PC-3 (cell line): ENCODE data around the gene HAUS2. TPM values are rescaled to one million over a fixed set of nuclear protein-coding genes. Genes with fewer than 3 reads are reported as not detected.

Source experiments
- ATAC-seq: fragments of 200-7000 bp; cut with Tn5 transposase; 2 replicates; pipeline ENCODE4 v1.9.1; 2020; ENCODE audit warnings: mild to moderate bottlenecking, moderate library complexity
- BruUV-seq: library from RNA; stranded (reverse); fragments of 400-500 nt; replicated peaks from 2 replicates; lab custom pipeline; 2021; lab: Mats Ljungman, UMichigan
- CTCF ChIA-PET: fragments of 300-600 bp; sonication (Branson Sonifier 250); formaldehyde crosslinking; loops from one replicate; lab custom pipeline; 2022; ENCODE audit warnings: antibody characterized with exemption; lab: Charles Lee
- POLR2A ChIA-PET: fragments of 300-600 bp; sonication (Branson Sonifier 250); formaldehyde crosslinking; loops from one replicate; lab custom pipeline; 2022; ENCODE audit warnings: antibody characterized with exemption; ENCODE audit not compliant: unreplicated experiment; lab: Charles Lee
- DNase-seq: peaks from one replicate; pipeline ENCODE4 v3.0.0-alpha.2; 2015
- H2AFZ ChIP-seq: fragments of 300-600 bp; sonication (generic); 2 replicates; pipeline ENCODE4 v1.6.0; 2016; ENCODE audit warnings: antibody characterized with exemption, low read length
- H3F3A ChIP-seq: fragments of 300-600 bp; sonication (generic); one replicate; pipeline ENCODE4 v1.6.0; 2017; ENCODE audit warnings: antibody characterized with exemption, low read length, control low read depth, mild to moderate bottlenecking; ENCODE audit not compliant: unreplicated experiment
- H3K27ac ChIP-seq: fragments of 300-600 bp; sonication (generic); 2 replicates; pipeline ENCODE4 v1.5.1; 2016; ENCODE audit warnings: mild to moderate bottlenecking, low read length
- H3K27me3 ChIP-seq: fragments of 300-600 bp; sonication (generic); 2 replicates; pipeline ENCODE4 v1.6.1; 2016; ENCODE audit warnings: low read length, mixed read lengths
- H3K36me3 ChIP-seq: fragments of 300-600 bp; sonication (generic); 2 replicates; pipeline ENCODE4 v1.6.1; 2016; ENCODE audit warnings: low read depth, mixed run types, low read length, mixed read lengths
- H3K4me1 ChIP-seq: fragments of 300-600 bp; sonication (generic); 2 replicates; pipeline ENCODE4 v1.5.1; 2016; ENCODE audit warnings: low read length; ENCODE audit not compliant: insufficient read depth
- H3K4me2 ChIP-seq: fragments of 300-600 bp; sonication (generic); 2 replicates; pipeline ENCODE4 v1.6.0; 2016; ENCODE audit warnings: low read length
- H3K4me3 ChIP-seq: fragments of 300-600 bp; sonication (generic); 2 replicates; pipeline ENCODE4 v1.5.1; 2016; ENCODE audit warnings: mild to moderate bottlenecking, low read length, mixed read lengths
- H3K79me2 ChIP-seq: fragments of 300-600 bp; sonication (generic); 2 replicates; pipeline ENCODE4 v1.6.1; 2017; ENCODE audit warnings: low read length, mixed read lengths
- H3K9ac ChIP-seq: fragments of 300-600 bp; sonication (generic); 2 replicates; pipeline ENCODE4 v1.6.0; 2016; ENCODE audit warnings: mild to moderate bottlenecking, low read length
- H3K9me2 ChIP-seq: fragments of 300-600 bp; sonication (generic); replicated peaks from 2 replicates; pipeline ENCODE4 v1.6.1; 2016; ENCODE audit warnings: mixed run types, low read length, mixed read lengths
- H3K9me3 ChIP-seq: fragments of 300-600 bp; sonication (generic); 2 replicates; pipeline ENCODE4 v1.6.1; 2016; ENCODE audit warnings: low read length, mixed read lengths
- H4K20me1 ChIP-seq: fragments of 300-600 bp; sonication (generic); 2 replicates; pipeline ENCODE4 v1.6.1; 2016; ENCODE audit warnings: low read length, mixed read lengths
- CTCF ChIP-seq: fragments of 300-600 bp; sonication (generic); conservative IDR thresholded peaks from 2 replicates; pipeline ENCODE4 v1.5.1; 2017; ENCODE audit warnings: antibody characterized with exemption, low read depth, mild to moderate bottlenecking, low read length
- EZH2 ChIP-seq: fragments of 300-600 bp; sonication (generic); IDR thresholded peaks from one replicate; pipeline ENCODE4 v1.6.1; 2017; ENCODE audit warnings: antibody characterized with exemption, mild to moderate bottlenecking, low read length; ENCODE audit not compliant: unreplicated experiment
- EZH2phosphoT487 ChIP-seq: fragments of 300-600 bp; sonication (generic); IDR thresholded peaks from 2 replicates; pipeline ENCODE4 v1.6.1; 2018; ENCODE audit warnings: mild to moderate bottlenecking, antibody characterized with exemption, low read length, borderline replicate concordance
- intact Hi-C: fragments of 100-400 bp; cut with micrococcal nuclease; formaldehyde crosslinking; loops from 2 replicates; pipeline ENCODE4 v1.9.0; 2023
- total RNA-seq: library from RNA; depleted of rRNA; stranded (reverse); fragments of >200 nt; gene quantifications from 2 replicates; pipeline ENCODE4 v1.2.3, GENCODE V29; 2014

Gene HAUS2
- total RNA-seq, 1 experiment from 2014 or later, result 44.1 TPM

- CTCF ChIA-PET, result interaction anchor here (0.7 to 0.8 kb wide), 2 partner anchors 16 to 491 kb away, joined by 4 to 8 read pairs; no protein-coding TSS in a partner anchor
- H3K79me2 ChIP-seq, result peaks cover 4% of the 10 kb centered on the region; the same call in 1 of the 2 replicates
- peak within 1 kb of the TSS; percentile 100 for H2AFZ ChIP-seq
- DNase-seq (peak; percentile 98), ATAC-seq (peak; percentile 95)
- H3K4me1 ChIP-seq, result peaks cover 18% of the 10 kb centered on the region
- no peaks in the 10 kb centered on the region for H3K36me3 ChIP-seq
- H3K9me3 ChIP-seq, result no peaks in the 10 kb centered on the region
- no peaks in the 10 kb centered on the region for H3K27me3 ChIP-seq
- no peaks in the 10 kb centered on the region for H4K20me1 ChIP-seq
- peak within 1 kb of the TSS; percentile 100 for H3K4me2 ChIP-seq
- intact Hi-C loops, result no loop called here
- POLR2A ChIA-PET, result interaction anchor here (0.6 to 1.2 kb wide), 2 partner anchors 27 to 85 kb away, joined by 8 to 16 read pairs; partner anchors contain the start of gene ZNF106
- no peak for TF ChIP-seq EZH2
- no TSS peak for BruUV-seq
- H3F3A ChIP-seq, result no peaks in the 10 kb centered on the region
- H3K27ac ChIP-seq, result no peak within 1 kb of the TSS
- H3K4me3 ChIP-seq, result peak within 1 kb of the TSS; percentile 89
- H3K9me2 ChIP-seq, result no peaks in the 10 kb centered on the region
- peak within 1 kb of the TSS; percentile 56 for H3K9ac ChIP-seq
Observed at GRCh38 chr15:42575188-42576039, 26.8 kb downstream of the HAUS2 start, which contains the start of gene STARD9. STARD9 (plus strand) TSS chr15:42575606; CDS start chr15:42575716, 110 bp downstream.

GRCh38 chr15:42576040-42576594 is 27.5 kb downstream of the HAUS2 start:
- POLR2A ChIA-PET, result interaction anchor here (1.2 kb wide), 1 partner anchor 28 kb away, joined by 8 read pairs; no protein-coding TSS in a partner anchor
- Histone ChIP-seq H2AFZ (peak overlapping the region; percentile 100), H3K9me3 (no peaks in the 10 kb centered on the region), H3F3A (no peaks in the 10 kb centered on the region), H3K4me3 (peak overlapping the region; percentile 89), H3K9me2 (no peaks in the 10 kb centered on the region), H3K4me1 (peaks cover 18% of the 10 kb centered on the region), H3K36me3 (no peaks in the 10 kb centered on the region), H3K79me2 (peaks cover 4% of the 10 kb centered on the region; the same call in 1 of the 2 replicates), H3K4me2 (peak overlapping the region; percentile 100), H4K20me1 (no peaks in the 10 kb centered on the region), H3K9ac (peak overlapping the region; percentile 56), H3K27ac (no peak overlapping the region), H3K27me3 (no peaks in the 10 kb centered on the region)
- BruUV-seq, result no TSS peak
- CTCF ChIA-PET, result no interaction called here
- DNase-seq (no peak), ATAC-seq (no peak)
- no peak for TF ChIP-seq CTCF
- TF ChIP-seq EZH2phosphoT487, result no peak
- TF ChIP-seq EZH2, result no peak
- intact Hi-C loops, result no loop called here

- H3K79me2 ChIP-seq, result peaks cover 4% of the 10 kb centered on the region; the same call in 1 of the 2 replicates
- no peak overlapping the region for H2AFZ ChIP-seq
- no peak overlapping the region for H3K27ac ChIP-seq
- H3K4me3 ChIP-seq, result peak overlapping the region; percentile 89; the same call in 1 of the 2 replicates
- no peaks in the 10 kb centered on the region for H3K27me3 ChIP-seq
- ATAC-seq (no peak), DNase-seq (no peak)
- intact Hi-C loops, result no loop called here
- H3F3A ChIP-seq, result no peaks in the 10 kb centered on the region
- no peaks in the 10 kb centered on the region for H4K20me1 ChIP-seq
- no peak overlapping the region for H3K9ac ChIP-seq
- CTCF ChIA-PET, result no interaction called here
- no peaks in the 10 kb centered on the region for H3K9me2 ChIP-seq
- peak overlapping the region; percentile 100; the same call in 1 of the 2 replicates for H3K4me2 ChIP-seq
- no peaks in the 10 kb centered on the region for H3K9me3 ChIP-seq
- POLR2A ChIA-PET, result no interaction called here
- TF ChIP-seq EZH2 (no peak), EZH2phosphoT487 (no peak), CTCF (no peak)
- H3K4me1 ChIP-seq, result peaks cover 22% of the 10 kb centered on the region
- no peaks in the 10 kb centered on the region for H3K36me3 ChIP-seq
- TSS peak; percentile 32 for BruUV-seq
Observed at GRCh38 chr15:42576776-42577175, 28.1 kb downstream of the HAUS2 start.
